Stimulated activated naive CD8-positive, alpha-beta T cell treated with anti-CD3 and anti-CD28 coated beads, Interleukin-15, amount 100 ng/mL, for 72 hours (primary cell): ENCODE data around the gene PLXDC2.
A peak's percentile ranks its signal among the peaks of the same experiment; 100 is the strongest.

Source experiments
- ATAC-seq: fragments of 150-1000 bp; cut with Tn5 transposase; 2 replicates; pipeline ENCODE4 v1.10.0; 2021; ENCODE audit warnings: mild to moderate bottlenecking, moderate library complexity
- DNase-seq, 2 donors: peaks; one replicate each; pipeline ENCODE4 v3.0.0; 2021 to 2022
- H3K27ac Mint-ChIP-seq, 2 donors: one replicate each; pipeline ENCODE4 v1.8.0; 2022; ENCODE audit warnings: mild to moderate bottlenecking in 2 of 2, mixed read lengths in 2 of 2, moderate library complexity in 2 of 2
- H3K27me3 Mint-ChIP-seq: one replicate; pipeline ENCODE4 v1.8.0; 2022; ENCODE audit warnings: mixed read lengths
- H3K4me1 Mint-ChIP-seq: one replicate; pipeline ENCODE4 v1.8.0; 2022; ENCODE audit warnings: mild to moderate bottlenecking, mixed read lengths
- H3K4me3 Mint-ChIP-seq, 2 donors: one replicate each; pipeline ENCODE4 v1.8.0; 2022; ENCODE audit warnings: mild to moderate bottlenecking in 2 of 2, mixed read lengths in 2 of 2, moderate library complexity in 1 of 2
- H3K9me3 Mint-ChIP-seq, 2 donors: one replicate each; pipeline ENCODE4 v1.8.0; 2022; ENCODE audit warnings: mixed read lengths in 2 of 2

Gene PLXDC2

DNA sequence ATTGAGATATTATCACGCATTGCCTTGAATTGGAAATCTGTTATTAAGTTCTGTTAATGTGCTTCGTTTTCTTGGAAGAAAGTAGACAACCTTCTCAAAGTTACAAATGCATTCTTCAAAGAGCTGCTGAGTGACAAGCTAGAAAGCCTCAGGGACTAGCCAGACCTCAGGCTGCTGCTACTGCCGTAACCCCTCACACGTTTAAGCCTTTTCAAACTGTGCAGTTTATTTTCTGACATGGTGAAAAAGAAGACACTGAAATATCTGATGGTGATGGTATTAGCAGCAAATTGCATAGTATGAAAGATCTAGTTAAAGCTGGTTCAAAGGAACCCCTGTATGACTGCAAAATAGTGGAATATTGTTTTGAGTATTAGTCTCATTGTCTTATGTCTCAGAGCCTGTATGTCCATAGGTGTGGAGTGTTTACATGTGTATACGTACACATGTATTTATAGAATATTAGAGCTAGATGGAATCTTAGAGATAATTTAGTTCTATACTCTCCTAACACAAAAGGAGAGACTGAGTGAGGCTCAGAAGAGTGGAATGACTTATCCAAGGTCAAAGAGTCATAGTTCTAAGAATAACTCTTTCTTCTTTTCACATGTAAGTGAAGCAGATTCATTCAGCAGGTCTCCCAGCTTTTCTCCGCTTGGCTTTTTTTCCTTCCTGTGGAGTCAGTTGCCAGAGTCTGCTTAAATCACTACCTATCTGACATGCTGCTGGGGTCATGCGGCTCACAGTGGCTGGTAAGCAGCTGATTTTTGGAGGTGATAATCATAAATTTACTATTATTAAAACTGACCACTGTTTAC lies 431.9 kb downstream of the PLXDC2 start:
- Mint-ChIP-seq H3K27me3 (no peaks in the 10 kb centered on the region), H3K9me3 (peaks cover 4 to 7% of the 10 kb centered on the region in 2 donors), H3K27ac (no peak overlapping the region), H3K4me1 (no peaks in the 10 kb centered on the region), H3K4me3 (no peak overlapping the region)
- ATAC-seq (no peak), DNase-seq (no peak)

DNA sequence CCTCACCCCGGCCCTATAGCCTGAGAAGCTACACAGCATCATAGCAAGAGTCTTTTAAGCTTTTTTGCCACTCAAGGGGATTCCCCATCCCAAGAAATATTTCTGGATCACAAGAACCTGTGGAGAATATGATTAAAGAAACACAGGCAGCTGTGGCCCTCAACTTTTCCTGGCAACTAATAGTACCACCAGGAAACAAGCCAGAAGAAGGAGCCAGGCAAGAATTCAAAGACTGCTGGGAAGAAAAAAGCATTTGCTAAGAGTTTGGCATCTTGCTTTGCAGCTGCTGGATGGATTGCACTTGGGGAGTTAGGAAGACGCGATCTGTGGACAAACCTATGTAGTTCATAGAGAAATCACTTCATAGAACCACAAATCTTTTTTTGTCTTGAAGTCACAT lies 437.8 kb downstream of the PLXDC2 start:
- ATAC-seq = no peak

DNA sequence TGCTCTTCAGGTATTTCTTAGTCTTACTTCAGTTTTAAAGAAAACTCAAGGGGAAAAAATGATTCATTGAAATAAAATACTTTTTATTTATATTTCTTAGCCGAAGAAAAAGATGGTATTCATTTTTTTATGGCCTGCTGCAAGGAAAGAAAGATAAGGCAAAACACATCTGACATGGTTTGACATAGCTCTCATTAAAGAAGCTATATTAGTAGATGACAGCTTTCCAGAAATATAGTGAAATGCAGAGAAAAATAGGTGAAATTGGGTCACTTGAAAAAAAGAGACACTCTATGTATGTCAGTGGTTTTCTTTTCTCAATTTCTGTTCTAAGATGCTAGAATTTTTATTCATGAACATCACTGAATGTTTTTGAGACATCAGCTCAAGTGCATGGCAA lies 438.3 kb downstream of the PLXDC2 start:
- Mint-ChIP-seq H3K4me1 (no peaks in the 10 kb centered on the region), H3K27ac (no peak overlapping the region), H3K9me3 (peaks cover 3% of the 10 kb centered on the region in 2 donors), H3K27me3 (no peaks in the 10 kb centered on the region), H3K4me3 (no peak overlapping the region)
- DNase-seq (no peak), ATAC-seq (no peak)

More for the DNA sequence above, 437.8 kb downstream of the PLXDC2 start:
- Mint-ChIP-seq H3K4me3 (no peak overlapping the region), H3K4me1 (no peaks in the 10 kb centered on the region), H3K27ac (no peak overlapping the region), H3K27me3 (no peaks in the 10 kb centered on the region), H3K9me3 (peaks cover 4 to 7% of the 10 kb centered on the region in 2 donors)
- DNase-seq = no peak

DNA sequence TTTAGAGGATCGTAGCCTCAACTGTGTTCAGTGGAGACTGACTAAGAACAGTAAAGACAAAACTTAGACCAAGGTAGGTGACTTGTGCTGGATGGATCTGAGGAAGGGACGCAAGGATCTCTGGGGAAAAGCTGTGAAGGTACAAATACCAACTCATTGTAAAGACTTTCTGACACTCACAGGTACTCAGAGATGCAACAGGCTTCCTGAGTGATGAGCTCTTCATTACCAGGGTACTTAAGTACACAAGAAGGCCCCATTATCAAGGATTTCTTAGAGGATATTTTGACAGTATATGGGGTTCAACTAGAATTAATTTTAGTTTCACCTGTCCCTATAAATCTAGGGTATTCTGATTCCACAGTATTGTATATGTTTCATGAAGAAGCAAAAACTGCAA lies 440.7 kb downstream of the PLXDC2 start:
- Mint-ChIP-seq H3K27me3 (no peaks in the 10 kb centered on the region), H3K4me3 (no peak overlapping the region), H3K4me1 (no peaks in the 10 kb centered on the region), H3K27ac (no peak overlapping the region), H3K9me3 (peaks cover 0 to 8% of the 10 kb centered on the region in 2 donors)
- no peak for DNase-seq
- no peak for ATAC-seq

DNA sequence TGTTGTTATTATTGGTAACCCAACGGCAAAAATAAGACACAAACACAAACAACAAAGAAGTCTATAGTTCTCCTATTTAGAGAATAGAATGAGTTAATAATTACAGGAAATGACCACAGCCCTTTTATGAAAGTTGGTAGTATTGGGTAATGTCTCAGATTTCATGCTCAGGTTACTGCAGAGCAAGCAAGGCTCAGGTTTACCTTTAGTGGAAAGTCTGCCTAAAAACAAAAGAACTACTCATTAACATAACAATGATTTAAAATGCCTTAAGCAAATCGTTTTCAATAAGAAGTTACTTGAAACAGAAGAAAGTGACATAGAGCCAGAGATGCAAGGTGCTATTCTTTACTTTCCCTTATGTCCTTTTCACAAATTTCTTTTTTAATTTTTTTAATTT lies 441.2 kb downstream of the PLXDC2 start:
- ATAC-seq = no peak
- Mint-ChIP-seq H3K4me1 (no peaks in the 10 kb centered on the region), H3K27me3 (no peaks in the 10 kb centered on the region), H3K27ac (no peak overlapping the region), H3K4me3 (no peak overlapping the region), H3K9me3 (peaks cover 1 to 8% of the 10 kb centered on the region in 2 donors)
- no peak for DNase-seq

DNA sequence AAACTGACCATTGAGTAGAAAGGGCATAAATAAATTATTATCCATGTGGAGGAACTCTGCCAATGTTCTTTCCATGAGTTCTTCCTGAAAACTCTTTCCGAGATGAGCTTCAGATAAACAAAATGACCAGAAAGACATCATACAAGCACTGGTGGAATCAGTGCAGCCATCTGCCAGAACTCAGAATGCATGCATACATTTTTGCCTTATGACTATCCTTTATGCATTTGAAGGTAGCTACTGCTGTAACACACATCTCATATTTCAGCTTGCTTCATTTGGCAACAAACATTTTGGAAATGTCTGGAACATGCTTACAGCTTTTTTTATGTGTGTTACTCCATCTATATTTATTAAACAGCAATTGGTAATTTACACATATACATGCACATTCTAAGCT lies 448.9 kb downstream of the PLXDC2 start:
- no peak for DNase-seq
- no peaks in the 10 kb centered on the region for H3K4me1 Mint-ChIP-seq
- H3K27ac Mint-ChIP-seq = no peak overlapping the region
- H3K4me3 Mint-ChIP-seq = no peak overlapping the region
- H3K9me3 Mint-ChIP-seq = peaks cover 12 to 23% of the 10 kb centered on the region in 2 donors
- no peak for ATAC-seq
- no peaks in the 10 kb centered on the region for H3K27me3 Mint-ChIP-seq

DNA sequence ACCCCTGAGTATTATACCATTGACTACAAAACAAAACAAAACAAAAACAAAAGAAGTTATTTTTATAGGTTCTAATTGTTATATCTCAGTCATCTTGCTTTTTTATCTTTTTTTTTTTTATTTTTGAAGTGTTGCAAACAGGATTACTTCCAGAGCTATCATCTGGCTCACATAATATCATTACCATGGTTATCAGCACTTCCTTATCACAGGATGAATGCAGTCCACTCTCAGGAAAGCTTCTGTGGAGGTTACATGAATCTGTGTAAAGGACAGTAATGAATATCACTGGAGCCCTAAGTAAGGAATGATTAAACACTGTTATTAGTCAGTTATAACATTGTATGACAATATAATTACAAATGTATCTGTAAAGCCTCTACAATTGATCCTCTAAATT lies 451.5 kb downstream of the PLXDC2 start:
- no peak overlapping the region for H3K4me3 Mint-ChIP-seq
- H3K9me3 Mint-ChIP-seq = peaks cover 12 to 32% of the 10 kb centered on the region in 2 donors
- no peaks in the 10 kb centered on the region for H3K4me1 Mint-ChIP-seq
- ATAC-seq (no peak), DNase-seq (no peak)
- H3K27me3 Mint-ChIP-seq = no peaks in the 10 kb centered on the region
- no peak overlapping the region for H3K27ac Mint-ChIP-seq

DNA sequence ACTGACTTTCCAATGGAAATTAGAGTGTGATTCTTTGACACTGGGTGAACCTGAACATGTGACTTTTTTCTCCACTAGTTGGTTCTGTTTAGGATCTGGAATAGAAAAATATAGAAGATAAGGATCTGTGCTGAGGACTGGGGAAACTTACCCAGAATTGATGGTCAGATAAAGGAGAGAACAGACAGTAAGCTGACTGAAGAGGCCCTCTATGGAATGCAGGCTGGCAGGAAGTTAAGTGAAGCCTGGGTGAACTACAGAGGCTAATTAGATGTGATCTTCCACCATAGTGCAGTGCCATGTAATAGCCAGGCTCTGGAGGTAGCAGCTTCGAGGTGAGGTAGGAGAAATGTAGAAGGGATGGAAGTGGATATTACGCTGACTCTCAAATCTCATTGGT lies 455.3 kb downstream of the PLXDC2 start:
- Mint-ChIP-seq H3K4me1 (no peaks in the 10 kb centered on the region), H3K4me3 (no peak overlapping the region), H3K27me3 (no peaks in the 10 kb centered on the region), H3K9me3 (peaks cover 12 to 26% of the 10 kb centered on the region in 2 donors), H3K27ac (no peak overlapping the region)
- DNase-seq (no peak), ATAC-seq (no peak)

DNA sequence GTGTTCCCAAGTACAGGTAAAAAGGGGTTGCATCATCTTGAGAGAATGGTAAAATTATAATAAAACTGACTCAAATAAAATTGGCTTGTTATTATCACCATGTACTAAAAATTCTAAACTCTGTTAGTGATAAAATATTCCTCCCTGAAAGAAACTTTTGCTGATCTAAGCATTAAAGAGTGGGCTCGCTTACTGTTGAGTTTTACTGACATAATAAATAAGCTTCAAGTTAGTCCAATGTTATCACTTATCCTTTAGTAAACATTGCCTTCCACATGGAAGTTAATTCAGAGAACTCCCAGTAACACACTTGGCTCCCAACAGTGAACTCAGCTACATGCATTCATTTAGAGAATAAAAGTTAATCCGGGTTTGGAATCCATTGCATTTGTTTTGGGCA lies 456.4 kb downstream of the PLXDC2 start:
- DNase-seq (no peak), ATAC-seq (no peak)
- no peaks in the 10 kb centered on the region for H3K27me3 Mint-ChIP-seq
- H3K4me1 Mint-ChIP-seq = no peaks in the 10 kb centered on the region
- H3K4me3 Mint-ChIP-seq = no peak overlapping the region
- peaks cover 12 to 26% of the 10 kb centered on the region in 2 donors for H3K9me3 Mint-ChIP-seq
- no peak overlapping the region for H3K27ac Mint-ChIP-seq

DNA sequence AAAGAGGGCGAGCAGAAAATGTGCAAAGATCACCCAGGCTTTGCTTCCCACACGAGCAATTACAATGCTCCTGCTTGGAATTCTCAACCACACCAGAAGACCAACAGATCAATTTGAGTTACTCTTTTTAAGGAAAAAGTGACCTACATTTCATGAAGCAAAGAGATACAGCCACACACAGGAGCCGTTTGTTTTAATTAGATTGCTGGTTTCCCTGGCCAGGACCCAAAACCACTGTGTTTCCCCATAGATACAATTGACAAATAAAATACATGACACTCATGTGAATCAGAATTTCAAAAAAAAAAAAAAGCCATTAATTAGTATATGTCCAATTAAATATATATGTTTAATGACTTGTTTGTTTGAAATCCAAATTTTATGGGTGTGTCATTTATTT lies 458.3 kb downstream of the PLXDC2 start:
- DNase-seq (no peak), ATAC-seq (no peak)
- H3K4me3 Mint-ChIP-seq = no peak overlapping the region
- no peaks in the 10 kb centered on the region for H3K27me3 Mint-ChIP-seq
- H3K4me1 Mint-ChIP-seq = no peaks in the 10 kb centered on the region
- peaks cover 12 to 24% of the 10 kb centered on the region in 2 donors for H3K9me3 Mint-ChIP-seq
- H3K27ac Mint-ChIP-seq = no peak overlapping the region

DNA sequence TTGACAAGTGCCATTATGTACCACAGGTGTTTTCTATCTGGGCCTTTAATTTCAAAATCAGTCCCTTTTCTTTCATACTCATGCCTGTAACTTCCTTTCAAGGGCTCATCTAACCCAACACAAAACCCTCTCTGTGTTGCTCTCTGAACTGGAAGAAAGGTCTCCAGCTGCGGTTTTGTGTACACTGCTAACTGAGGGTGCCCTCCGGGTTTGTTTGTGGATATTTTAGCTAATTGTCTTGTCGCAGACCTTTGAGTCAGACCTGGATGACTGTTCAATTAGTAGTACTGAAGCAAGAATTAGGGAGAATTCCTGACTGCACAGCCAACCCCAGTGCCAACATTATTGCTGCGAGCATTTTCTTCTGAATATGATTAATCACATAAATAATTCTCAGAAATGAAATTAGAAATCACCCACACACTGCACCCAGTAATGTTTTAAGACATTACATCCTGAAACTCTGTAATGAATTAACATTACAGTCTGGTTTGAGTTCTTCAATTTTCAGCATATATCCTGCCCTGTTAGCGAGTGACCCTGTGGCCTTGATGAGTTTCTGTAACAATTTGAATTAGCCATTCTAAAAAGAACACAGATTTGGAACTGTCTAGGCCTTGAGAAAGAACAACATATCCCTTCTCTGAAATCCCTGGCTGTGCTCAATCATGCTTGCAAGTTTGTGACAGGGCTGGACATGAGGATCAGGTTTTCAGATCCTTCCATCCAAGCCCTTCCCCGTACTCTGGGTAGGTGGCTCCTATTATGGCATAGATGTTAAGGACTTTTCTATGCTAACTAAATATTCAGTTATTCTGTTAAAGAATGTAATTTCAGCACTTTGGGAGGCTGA lies 460.1 kb downstream of the PLXDC2 start:
- H3K9me3 Mint-ChIP-seq = peaks cover 0 to 12% of the 10 kb centered on the region in 2 donors
- H3K4me3 Mint-ChIP-seq = no peak overlapping the region
- ATAC-seq (no peak), DNase-seq (no peak)
- peak overlapping the region in 1 of 2 donors; percentile 12 for H3K27ac Mint-ChIP-seq
- no peaks in the 10 kb centered on the region for H3K4me1 Mint-ChIP-seq
- no peaks in the 10 kb centered on the region for H3K27me3 Mint-ChIP-seq

DNA sequence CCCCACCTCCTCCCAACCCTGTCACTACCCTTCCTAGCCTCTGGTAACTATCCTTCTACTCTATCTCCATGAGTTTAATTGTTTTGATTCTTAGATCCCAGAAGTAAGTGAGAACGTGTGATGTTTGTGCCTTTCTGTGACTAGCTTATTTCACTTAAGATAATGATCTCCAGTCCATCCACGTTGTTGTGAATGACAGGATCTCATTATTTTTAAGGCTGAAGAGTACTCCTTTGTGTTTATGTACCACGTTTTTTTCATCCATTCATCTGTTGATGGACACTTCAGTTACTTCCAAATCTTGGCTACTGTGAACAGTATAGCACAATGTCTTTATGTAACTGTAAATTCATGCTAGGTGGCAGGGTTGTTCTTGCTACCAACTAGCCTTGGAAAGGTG lies 461.6 kb downstream of the PLXDC2 start:
- Mint-ChIP-seq H3K9me3 (peaks cover 5 to 9% of the 10 kb centered on the region in 2 donors), H3K4me3 (no peak overlapping the region), H3K4me1 (no peaks in the 10 kb centered on the region), H3K27me3 (no peaks in the 10 kb centered on the region), H3K27ac (no peak overlapping the region)
- ATAC-seq = no peak
- DNase-seq = no peak

DNA sequence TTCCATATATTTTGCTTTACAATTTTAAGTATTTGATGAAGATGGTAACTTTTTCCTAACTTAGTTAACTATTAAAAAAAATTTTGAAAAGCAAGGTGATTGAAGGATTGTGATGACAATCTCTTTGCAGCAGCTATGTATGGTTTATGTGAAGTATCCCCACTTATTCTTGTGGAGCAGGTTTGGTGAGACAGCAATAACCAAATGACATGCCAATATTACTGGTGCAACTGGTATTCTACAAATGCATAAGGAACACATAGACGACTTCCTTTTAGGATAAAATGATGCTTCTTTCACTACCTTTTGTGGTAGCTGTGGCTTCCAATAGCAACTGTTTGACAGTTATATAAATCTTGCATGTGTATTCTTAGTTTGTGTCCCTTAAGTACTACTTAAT lies 465.3 kb downstream of the PLXDC2 start:
- no peak overlapping the region for H3K4me3 Mint-ChIP-seq
- ATAC-seq = no peak
- peaks cover 5 to 9% of the 10 kb centered on the region in 2 donors for H3K9me3 Mint-ChIP-seq
- H3K27me3 Mint-ChIP-seq = no peaks in the 10 kb centered on the region
- H3K27ac Mint-ChIP-seq = no peak overlapping the region
- no peak for DNase-seq
- H3K4me1 Mint-ChIP-seq = no peaks in the 10 kb centered on the region

DNA sequence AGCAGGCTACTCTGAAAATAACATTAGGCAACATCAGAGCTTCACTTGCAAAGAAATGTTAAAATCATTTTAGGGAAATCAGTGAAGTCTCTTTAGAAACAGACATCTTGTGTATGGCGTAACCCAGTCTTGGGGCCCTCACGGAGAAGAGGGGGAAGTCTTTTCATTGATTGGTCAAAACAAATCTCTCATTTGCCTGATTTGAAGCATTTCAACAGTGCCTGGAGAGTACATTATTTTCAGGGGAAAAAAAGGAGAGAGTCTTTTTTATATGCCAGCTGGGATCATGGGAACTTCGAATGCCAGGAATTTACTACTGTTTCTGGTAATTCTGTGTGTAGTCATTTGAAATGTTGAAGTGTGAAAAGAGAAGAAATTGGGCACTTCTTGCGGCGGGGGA lies 471.4 kb downstream of the PLXDC2 start:
- Mint-ChIP-seq H3K9me3 (peaks cover 4 to 9% of the 10 kb centered on the region in 2 donors), H3K4me1 (no peaks in the 10 kb centered on the region), H3K4me3 (no peak overlapping the region), H3K27me3 (no peaks in the 10 kb centered on the region), H3K27ac (no peak overlapping the region)
- DNase-seq (no peak), ATAC-seq (no peak)

DNA sequence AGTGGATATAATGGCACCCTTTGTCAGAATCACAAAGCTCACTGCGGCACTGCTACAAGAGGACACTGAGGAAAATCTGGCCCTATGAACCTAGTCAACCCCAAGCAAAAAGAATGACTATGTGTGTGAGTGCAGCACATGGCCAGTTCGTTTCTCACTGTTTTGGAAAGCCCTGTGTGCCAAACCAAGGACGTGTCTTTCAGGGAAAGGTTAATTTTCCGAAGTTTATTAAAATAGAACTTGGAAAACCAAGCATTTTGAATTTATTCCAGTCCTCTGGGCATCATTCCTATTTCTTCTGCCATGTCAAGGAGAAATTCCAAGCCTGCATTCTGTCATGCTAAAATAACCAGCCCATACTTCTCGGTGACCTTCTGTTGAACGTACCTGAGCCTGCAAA lies 471.8 kb downstream of the PLXDC2 start:
- H3K27me3 Mint-ChIP-seq = no peaks in the 10 kb centered on the region
- H3K4me1 Mint-ChIP-seq = no peaks in the 10 kb centered on the region
- DNase-seq (no peak), ATAC-seq (no peak)
- no peak overlapping the region for H3K4me3 Mint-ChIP-seq
- no peak overlapping the region for H3K27ac Mint-ChIP-seq
- peaks cover 4 to 9% of the 10 kb centered on the region in 2 donors for H3K9me3 Mint-ChIP-seq
